ENCODE results near the gene RPP25L. TPM values are rescaled to one million over a fixed set of nuclear protein-coding genes. Genes with fewer than 3 reads are reported as not detected.

The RPP25L gene
- total RNA-seq, 1 donor = 19.2 TPM

- Histone ChIP-seq H4K20me1 (ENCODE audit: insufficient read depth, low read length) (no peaks in the 10 kb centered on the region), H3K79me2 (ENCODE audit: insufficient read depth, low read length) (no peaks in the 10 kb centered on the region), H3K27me3 (ENCODE audit: insufficient read depth, low read length) (peaks cover 65% of the 10 kb centered on the region), H3K4me2 (ENCODE audit: insufficient read depth, low read length) (no peak overlapping the region), H2AFZ (ENCODE audit: low read length) (no peak overlapping the region), H3K27ac (ENCODE audit: low read depth, low read length) (no peak overlapping the region), H3K9me3 (ENCODE audit: low read depth, low read length) (no peaks in the 10 kb centered on the region), H3K4me1 (ENCODE audit: insufficient read depth, low read length) (no peaks in the 10 kb centered on the region), H3K4me3 (ENCODE audit: insufficient read depth, low read length) (no peak overlapping the region), H3K36me3 (ENCODE audit: insufficient read depth, low read length) (no peaks in the 10 kb centered on the region)
- no peak for TF ChIP-seq CTCF (IDR thresholded peaks at IDR 0.05; ENCODE audit: extremely low read depth, low read depth, low read length)
- no peak for DNase-seq (ENCODE audit: insufficient read length, low spot score, missing footprints)
Observed at GRCh38 chr9:34580358-34580757, 31.5 kb downstream of the RPP25L start.

GRCh38 chr9:34579808-34580163 lies 32.1 kb downstream of the RPP25L start:
- Histone ChIP-seq H4K20me1 (ENCODE audit: insufficient read depth, low read length) (no peaks in the 10 kb centered on the region), H3K27me3 (ENCODE audit: insufficient read depth, low read length) (peaks cover 60% of the 10 kb centered on the region), H3K4me2 (ENCODE audit: insufficient read depth, low read length) (no peak overlapping the region), H3K36me3 (ENCODE audit: insufficient read depth, low read length) (no peaks in the 10 kb centered on the region), H3K4me1 (ENCODE audit: insufficient read depth, low read length) (no peaks in the 10 kb centered on the region), H3K27ac (ENCODE audit: low read depth, low read length) (no peak overlapping the region), H2AFZ (ENCODE audit: low read length) (no peak overlapping the region), H3K9me3 (ENCODE audit: low read depth, low read length) (no peaks in the 10 kb centered on the region), H3K4me3 (ENCODE audit: insufficient read depth, low read length) (no peak overlapping the region), H3K79me2 (ENCODE audit: insufficient read depth, low read length) (no peaks in the 10 kb centered on the region)
- DNase-seq (ENCODE audit: insufficient read length, low spot score, missing footprints) = no peak
- TF ChIP-seq CTCF (IDR thresholded peaks at IDR 0.05; ENCODE audit: extremely low read depth, low read depth, low read length) = no peak

DNA sequence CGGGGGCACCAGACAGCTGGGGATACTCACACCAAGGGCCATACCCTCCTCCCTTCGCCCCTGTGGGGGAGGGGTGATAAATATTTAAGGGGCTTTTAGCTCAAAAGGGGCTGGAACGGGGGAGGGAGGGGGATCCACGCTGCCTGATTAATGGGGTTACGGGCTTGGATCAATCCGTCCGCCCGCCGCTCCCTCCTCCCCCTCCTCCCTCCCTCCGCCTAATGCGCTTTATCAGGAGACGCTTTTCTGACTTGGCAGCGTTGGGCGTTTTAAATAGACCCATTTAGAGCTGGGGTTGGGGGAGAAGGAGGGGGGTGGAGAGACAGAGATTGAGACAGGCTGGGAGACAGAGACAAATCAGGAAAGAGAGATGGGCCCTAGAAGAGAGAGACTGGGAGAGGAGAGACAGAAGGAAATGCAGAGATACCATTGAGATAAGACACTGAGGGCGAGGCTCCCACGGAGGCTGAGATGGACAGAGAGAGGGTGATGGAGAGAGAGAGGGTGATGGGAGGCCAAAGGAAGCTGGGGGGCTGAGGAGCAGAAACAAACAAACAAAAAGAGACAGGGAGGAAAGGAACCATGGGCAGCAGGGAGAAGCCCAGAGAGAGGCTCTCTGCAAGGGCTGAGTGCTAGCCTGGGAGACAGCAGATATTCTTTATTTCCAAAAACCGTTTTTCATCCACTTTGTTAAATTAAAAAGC lies 32.6 kb downstream of the RPP25L start:
- peaks cover 56% of the 10 kb centered on the region for H3K27me3 ChIP-seq (ENCODE audit: insufficient read depth, low read length)
- no peak overlapping the region for H2AFZ ChIP-seq (ENCODE audit: low read length)
- no peak for DNase-seq (ENCODE audit: insufficient read length, low spot score, missing footprints)
- H3K9me3 ChIP-seq (ENCODE audit: low read depth, low read length) = no peaks in the 10 kb centered on the region
- H3K36me3 ChIP-seq (ENCODE audit: insufficient read depth, low read length) = no peaks in the 10 kb centered on the region
- no peak overlapping the region for H3K4me2 ChIP-seq (ENCODE audit: insufficient read depth, low read length)
- no peak for TF ChIP-seq CTCF (IDR thresholded peaks at IDR 0.05; ENCODE audit: extremely low read depth, low read depth, low read length)
- no peak overlapping the region for H3K4me3 ChIP-seq (ENCODE audit: insufficient read depth, low read length)
- H4K20me1 ChIP-seq (ENCODE audit: insufficient read depth, low read length) = no peaks in the 10 kb centered on the region
- no peak overlapping the region for H3K27ac ChIP-seq (ENCODE audit: low read depth, low read length)
- no peaks in the 10 kb centered on the region for H3K4me1 ChIP-seq (ENCODE audit: insufficient read depth, low read length)
- no peaks in the 10 kb centered on the region for H3K79me2 ChIP-seq (ENCODE audit: insufficient read depth, low read length)

DNA sequence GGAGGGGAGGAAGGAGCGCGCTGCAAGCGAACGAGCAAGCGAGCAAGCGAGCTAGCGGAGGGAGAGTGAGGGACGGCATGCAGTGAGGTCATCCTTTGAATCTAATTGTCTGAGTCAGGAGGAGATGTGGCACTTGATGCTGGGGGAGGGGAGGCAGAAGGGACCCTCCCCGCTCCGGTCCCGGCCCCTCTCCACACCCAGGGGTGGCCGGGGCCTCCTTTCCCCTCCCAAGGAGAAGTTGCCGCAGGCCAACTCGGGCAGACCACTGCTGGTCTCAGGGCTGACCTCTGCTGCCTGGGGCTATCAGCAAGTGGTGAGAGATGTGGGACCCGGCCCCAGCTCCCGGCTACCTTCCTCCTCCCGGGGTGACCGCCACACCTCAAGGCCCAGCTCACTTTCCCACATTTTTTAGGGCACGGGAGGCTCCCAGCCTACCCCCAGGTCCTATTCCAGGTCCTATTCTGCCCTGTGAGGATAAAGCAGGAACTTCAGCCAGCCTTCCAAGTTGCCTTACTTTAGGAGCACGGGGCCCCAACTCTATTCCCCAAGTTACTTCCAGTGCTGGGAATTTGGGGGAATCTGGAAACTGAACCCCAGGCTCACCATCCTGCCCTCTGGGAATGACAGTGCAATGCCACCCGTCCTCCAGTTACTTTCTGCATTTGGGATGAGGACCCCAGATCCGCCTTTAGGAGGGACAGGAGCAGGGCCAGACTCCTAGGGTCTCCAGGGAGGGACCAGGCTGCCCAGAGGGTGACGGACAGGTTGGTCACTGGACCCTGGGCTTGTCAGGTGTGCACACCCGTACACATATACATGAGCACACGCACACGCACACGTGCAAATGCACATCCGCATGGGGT lies 33.4 kb downstream of the RPP25L start:
- Histone ChIP-seq H3K27me3 (ENCODE audit: insufficient read depth, low read length) (peaks cover 56% of the 10 kb centered on the region), H4K20me1 (ENCODE audit: insufficient read depth, low read length) (no peaks in the 10 kb centered on the region), H2AFZ (ENCODE audit: low read length) (no peak overlapping the region), H3K79me2 (ENCODE audit: insufficient read depth, low read length) (no peaks in the 10 kb centered on the region), H3K27ac (ENCODE audit: low read depth, low read length) (no peak overlapping the region), H3K4me3 (ENCODE audit: insufficient read depth, low read length) (peak overlapping the region; percentile 45), H3K9me3 (ENCODE audit: low read depth, low read length) (no peaks in the 10 kb centered on the region), H3K4me1 (ENCODE audit: insufficient read depth, low read length) (no peaks in the 10 kb centered on the region), H3K4me2 (ENCODE audit: insufficient read depth, low read length) (peak overlapping the region; percentile 43), H3K36me3 (ENCODE audit: insufficient read depth, low read length) (no peaks in the 10 kb centered on the region)
- TF ChIP-seq CTCF (IDR thresholded peaks at IDR 0.05; ENCODE audit: extremely low read depth, low read depth, low read length) = no peak
- DNase-seq (ENCODE audit: insufficient read length, low spot score, missing footprints) = peak; percentile 98
